ENCODE results near the gene ITPA.

ITPA gene

GRCh38 chr20:3164763-3165410 lies 44.4 kb upstream of the ITPA start:
- no peak for TF ChIP-seq CTCF (IDR thresholded peaks at IDR 0.05; ENCODE audit: low read depth, low read length, missing control alignments)
- no peak for DNase-seq (ENCODE audit: extremely low read depth, low read depth)
- H3K4me3 ChIP-seq (replicated peaks; ENCODE audit: low read depth, low read length), result no peak overlapping the region

- DNase-seq (ENCODE audit: extremely low read depth, low read depth), result no peak
- H3K4me3 ChIP-seq (replicated peaks; ENCODE audit: low read depth, low read length), result no peak overlapping the region
- no peak for TF ChIP-seq CTCF (IDR thresholded peaks at IDR 0.05; ENCODE audit: low read depth, low read length, missing control alignments)
These were observed 43.6 kb upstream of the ITPA start for GRCh38 chr20:3165473-3166337.

- TF ChIP-seq CTCF (IDR thresholded peaks at IDR 0.05; ENCODE audit: low read depth, low read length, missing control alignments), result no peak
These were observed 42.9 kb upstream of the ITPA start for GRCh38 chr20:3166338-3166912.

GRCh38 chr20:3166913-3167342 lies 42.4 kb upstream of the ITPA start:
- no peak for TF ChIP-seq CTCF (IDR thresholded peaks at IDR 0.05; ENCODE audit: low read depth, low read length, missing control alignments)
- DNase-seq (ENCODE audit: extremely low read depth, low read depth), result no peak
- no peak overlapping the region for H3K4me3 ChIP-seq (replicated peaks; ENCODE audit: low read depth, low read length)

More at GRCh38 chr20:3166338-3166912, 42.9 kb upstream of the ITPA start:
- no peak for DNase-seq (ENCODE audit: extremely low read depth, low read depth)
- H3K4me3 ChIP-seq (replicated peaks; ENCODE audit: low read depth, low read length), result no peak overlapping the region

- DNase-seq (ENCODE audit: extremely low read depth, low read depth), result no peak
- no peak overlapping the region for H3K4me3 ChIP-seq (replicated peaks; ENCODE audit: low read depth, low read length)
- no peak for TF ChIP-seq CTCF (IDR thresholded peaks at IDR 0.05; ENCODE audit: low read depth, low read length, missing control alignments)
These were observed 41.6 kb upstream of the ITPA start for GRCh38 chr20:3167738-3168078.

GRCh38 chr20:3168079-3168828 lies 41.0 kb upstream of the ITPA start:
- no peak overlapping the region for H3K4me3 ChIP-seq (replicated peaks; ENCODE audit: low read depth, low read length)
- no peak for DNase-seq (ENCODE audit: extremely low read depth, low read depth)
- no peak for TF ChIP-seq CTCF (IDR thresholded peaks at IDR 0.05; ENCODE audit: low read depth, low read length, missing control alignments)
